HEK293 (cell line): Measurements from ENCODE around the gene DZIP1.

Experiments
- CTCF ChIA-PET: fragments of 350-600 bp; formaldehyde crosslinking; extraction: SDS; loops from one replicate; lab custom pipeline; 2021; ENCODE audit warnings: antibody characterized with exemption; lab: Yijun Ruan, JAX
- POLR2A ChIA-PET: fragments of 300-600 bp; formaldehyde crosslinking; extraction: SDS; loops from one replicate; lab custom pipeline; 2020; ENCODE audit warnings: antibody characterized with exemption, inconsistent platforms; lab: Yijun Ruan, JAX
- H3K27ac ChIP-seq: fragments of 200-500 bp; sonication (Bioruptor generic); 2 replicates; pipeline ENCODE4 v1.5.1; 2014; ENCODE audit warnings: low read depth, low read length, control low read depth, inconsistent platforms; ENCODE audit errors: extremely low read depth
- H3K36me3 ChIP-seq, 2 experiments: fragments of 200-500 bp in 1 of 2; sonication (Bioruptor generic) in 1 of 2; 1 replicate in 1 of 2; 2 replicates in 1 of 2; pipeline ENCODE4 v1.5.1; 2014 to 2017; ENCODE audit warnings: inconsistent platforms in 2 of 2, low read length in 2 of 2; ENCODE audit not compliant: control insufficient read depth in 2 of 2, insufficient read depth in 1 of 2
- H3K4me1 ChIP-seq: fragments of 200-500 bp; sonication (Bioruptor generic); 2 replicates; pipeline ENCODE4 v1.5.1; 2014; ENCODE audit warnings: mild to moderate bottlenecking, low read length, inconsistent platforms; ENCODE audit not compliant: control insufficient read depth, insufficient read depth
- H3K4me3 ChIP-seq: 2 replicates; pipeline ENCODE4 v1.5.1; 2011; ENCODE audit warnings: low read depth, mild to moderate bottlenecking, control low read depth, low read length, moderate library complexity
- H3K9me3 ChIP-seq: fragments of 200-500 bp; sonication (Bioruptor generic); 2 replicates; pipeline ENCODE4 v1.5.1; 2014; ENCODE audit warnings: low read depth, low read length, inconsistent platforms; ENCODE audit not compliant: control insufficient read depth, insufficient read depth
- BCL11B ChIP-seq: fragments of 450-650 bp; formaldehyde crosslinking; IDR thresholded peaks from 2 replicates; pipeline ENCODE4 v1.5.1; 2016; ENCODE audit warnings: low read depth, missing biosample characterization, missing genetic modification characterization
- KLF8 ChIP-seq: fragments of 450-650 bp; formaldehyde crosslinking; IDR thresholded peaks from 2 replicates; pipeline ENCODE4 v1.5.1; 2016; ENCODE audit warnings: missing biosample characterization, missing genetic modification characterization
- OSR2 ChIP-seq: fragments of 450-650 bp; formaldehyde crosslinking; IDR thresholded peaks from 2 replicates; pipeline ENCODE4 v1.5.1; 2016; ENCODE audit warnings: missing biosample characterization, missing genetic modification characterization
- PRDM10 ChIP-seq: fragments of 450-650 bp; formaldehyde crosslinking; IDR thresholded peaks from 2 replicates; pipeline ENCODE4 v1.5.1; 2016; ENCODE audit warnings: missing biosample characterization, missing genetic modification characterization
- SP3 ChIP-seq: fragments of 450-650 bp; formaldehyde crosslinking; IDR thresholded peaks from 2 replicates; pipeline ENCODE4 v1.5.1; 2016; ENCODE audit warnings: missing biosample characterization, missing genetic modification characterization
- ZBTB21 ChIP-seq: fragments of 450-650 bp; formaldehyde crosslinking; IDR thresholded peaks from 2 replicates; pipeline ENCODE4 v1.5.1; 2017; ENCODE audit warnings: missing biosample characterization, missing genetic modification characterization
- ZBTB8A ChIP-seq: fragments of 450-650 bp; formaldehyde crosslinking; IDR thresholded peaks from 2 replicates; pipeline ENCODE4 v1.5.1; 2016; ENCODE audit warnings: missing biosample characterization, missing genetic modification characterization
- ZFP69B ChIP-seq: fragments of 450-650 bp; formaldehyde crosslinking; IDR thresholded peaks from 2 replicates; pipeline ENCODE4 v1.5.1; 2016; ENCODE audit warnings: missing biosample characterization, missing genetic modification characterization
- ZNF174 ChIP-seq: fragments of 450-650 bp; formaldehyde crosslinking; IDR thresholded peaks from 2 replicates; pipeline ENCODE4 v1.5.0; 2017; ENCODE audit warnings: missing biosample characterization, mild to moderate bottlenecking, missing genetic modification characterization
- ZNF2 ChIP-seq: fragments of 450-650 bp; formaldehyde crosslinking; IDR thresholded peaks from 2 replicates; pipeline ENCODE4 v1.5.1; 2016; ENCODE audit warnings: missing biosample characterization, missing genetic modification characterization
- ZNF214 ChIP-seq: fragments of 450-650 bp; formaldehyde crosslinking; IDR thresholded peaks from 2 replicates; pipeline ENCODE4 v1.5.1; 2017; ENCODE audit warnings: missing biosample characterization, mild to moderate bottlenecking, missing genetic modification characterization, borderline replicate concordance
- ZNF26 ChIP-seq: fragments of 450-650 bp; formaldehyde crosslinking; IDR thresholded peaks from 2 replicates; pipeline ENCODE4 v1.5.1; 2016; ENCODE audit warnings: missing biosample characterization, missing genetic modification characterization
- ZNF280D ChIP-seq: fragments of 450-650 bp; formaldehyde crosslinking; IDR thresholded peaks from 2 replicates; pipeline ENCODE4 v1.5.1; 2016; ENCODE audit warnings: missing biosample characterization, missing genetic modification characterization
- ZNF311 ChIP-seq: fragments of 450-650 bp; formaldehyde crosslinking; IDR thresholded peaks from 2 replicates; pipeline ENCODE4 v1.5.1; 2017; ENCODE audit warnings: missing biosample characterization, missing genetic modification characterization, borderline replicate concordance
- ZNF398 ChIP-seq: fragments of 450-650 bp; formaldehyde crosslinking; IDR thresholded peaks from 2 replicates; pipeline ENCODE4 v1.5.1; 2017; ENCODE audit warnings: missing biosample characterization, missing genetic modification characterization
- ZNF488 ChIP-seq: fragments of 450-650 bp; formaldehyde crosslinking; IDR thresholded peaks from 2 replicates; pipeline ENCODE4 v1.5.1; 2016; ENCODE audit warnings: missing biosample characterization, missing genetic modification characterization
- ZNF670 ChIP-seq: fragments of 450-650 bp; formaldehyde crosslinking; IDR thresholded peaks from 2 replicates; pipeline ENCODE4 v1.5.1; 2016; ENCODE audit warnings: missing biosample characterization, missing genetic modification characterization, low read depth
- ZNF747 ChIP-seq: fragments of 450-650 bp; formaldehyde crosslinking; IDR thresholded peaks from 2 replicates; pipeline ENCODE4 v1.5.1; 2016; ENCODE audit warnings: missing biosample characterization, missing genetic modification characterization
- ZSCAN18 ChIP-seq: fragments of 450-650 bp; formaldehyde crosslinking; IDR thresholded peaks from 2 replicates; pipeline ENCODE4 v1.5.1; 2016; ENCODE audit warnings: missing biosample characterization, missing genetic modification characterization
- ZSCAN4 ChIP-seq: fragments of 450-650 bp; formaldehyde crosslinking; IDR thresholded peaks from 2 replicates; pipeline ENCODE4 v1.5.1; 2017; ENCODE audit warnings: missing biosample characterization, missing genetic modification characterization

Gene DZIP1

GRCh38 chr13:95627590-95627989 lies 16.9 kb downstream of the DZIP1 start:
- CTCF ChIA-PET, result interaction anchor here (0.6 kb wide), 1 partner anchor 173 kb away, joined by 3 read pairs; no protein-coding TSS in a partner anchor
- Histone ChIP-seq H3K4me1 (no peaks in the 10 kb centered on the region), H3K27ac (no peak overlapping the region), H3K4me3 (no peak overlapping the region), H3K9me3 (no peaks in the 10 kb centered on the region), H3K36me3 (peaks cover 61 to 87% of the 10 kb centered on the region in 2 experiments)
- TF ChIP-seq ZNF398 (tag by site-specific recombination), result no peak
- TF ChIP-seq ZNF2 (tag by site-specific recombination), result no peak
- TF ChIP-seq ZBTB8A, result no peak
- no peak for TF ChIP-seq ZNF488 (tag by site-specific recombination)
- no peak for TF ChIP-seq ZBTB21 (tag by site-specific recombination)
- no peak for TF ChIP-seq KLF8 (tag by site-specific recombination)
- TF ChIP-seq ZNF747, result no peak
- TF ChIP-seq BCL11B (tag by site-specific recombination), result no peak
- no peak for TF ChIP-seq ZNF280D (tag by site-specific recombination)
- TF ChIP-seq ZNF174 (tag by site-specific recombination), result no peak
- no peak for TF ChIP-seq SP3 (tag by site-specific recombination)
- TF ChIP-seq ZSCAN4, result no peak
- no peak for TF ChIP-seq ZNF26 (tag by site-specific recombination)
- no peak for TF ChIP-seq ZFP69B
- no peak for TF ChIP-seq ZNF311 (tag by site-specific recombination)
- TF ChIP-seq ZNF670 (tag by site-specific recombination), result no peak
- TF ChIP-seq PRDM10, result no peak
- no peak for TF ChIP-seq ZSCAN18 (tag by site-specific recombination)
- TF ChIP-seq ZNF214 (tag by site-specific recombination), result no peak
- TF ChIP-seq OSR2 (tag by site-specific recombination), result no peak
- POLR2A ChIA-PET, result interaction anchor here (0.6 kb wide), 1 partner anchor 11 kb away, joined by 3 read pairs; no protein-coding TSS in a partner anchor
